ENCODE data around the gene SAYSD1. TPM values are rescaled to one million over a fixed set of nuclear protein-coding genes. Genes with fewer than 3 reads are reported as not detected.
A peak's percentile ranks its signal among the peaks of the same experiment; 100 is the strongest.

The SAYSD1 gene
- total RNA-seq, 3 donors from 2014 or later (not counting 1 experiment from before 2014, with no cell fraction given): 11.3 to 13.1 (median 11.5) TPM

DNA sequence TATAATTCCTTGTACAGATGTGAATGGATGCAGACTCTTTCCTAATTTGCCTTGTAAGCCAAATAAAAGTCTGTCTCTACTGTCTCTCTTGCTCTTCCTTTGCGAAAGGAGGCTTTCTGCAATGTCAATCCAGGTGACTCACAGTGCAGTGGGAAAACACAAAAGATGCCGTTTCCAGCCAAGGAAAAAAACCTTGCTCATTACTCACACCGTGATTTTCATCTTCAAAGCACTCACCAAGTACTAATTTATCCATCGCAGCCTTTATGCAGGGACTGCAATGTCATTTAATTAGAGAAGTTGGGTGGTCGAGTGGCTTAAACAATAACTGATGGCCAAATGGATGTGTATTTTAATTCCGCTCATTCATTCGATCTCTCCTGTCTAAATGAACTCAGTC is 23.8 kb downstream of the SAYSD1 start:
- H3K27ac ChIP-seq (ENCODE audit: low read length): no peak overlapping the region
- Mint-ChIP-seq H3K27ac (no peak overlapping the region), H3K4me3 (no peak overlapping the region), H3K27me3 (ENCODE audit: low read depth in 2 of 2) (peaks cover 9 to 27% of the 10 kb centered on the region in 2 donors), H3K36me3 (peaks cover 9% of the 10 kb centered on the region), H3K9me3 (no peaks in the 10 kb centered on the region), H3K4me1 (peaks cover 9 to 14% of the 10 kb centered on the region in 2 donors)
- peaks cover 5% of the 10 kb centered on the region for H3K4me1 ChIP-seq (ENCODE audit: control insufficient read depth, insufficient read depth, low read length)
- no peaks in the 10 kb centered on the region for H3K36me3 ChIP-seq (ENCODE audit: control insufficient read depth, insufficient read depth, low read length)
- no peak overlapping the region for H3K4me3 ChIP-seq (ENCODE audit: low read length)
- H3K27me3 ChIP-seq (ENCODE audit: control insufficient read depth, insufficient read depth, low read length): peaks cover 6% of the 10 kb centered on the region
- WGBS (ENCODE audit: insufficient coverage): 84% methylated on average over 5 of the region's 7 CpGs
- DNase-seq: no peak
- H3K9me3 ChIP-seq (ENCODE audit: control insufficient read depth, insufficient read depth, low read length): no peaks in the 10 kb centered on the region
- intact Hi-C loops (cut with micrococcal nuclease): no loop called here
- TF ChIP-seq, protein P1, sequence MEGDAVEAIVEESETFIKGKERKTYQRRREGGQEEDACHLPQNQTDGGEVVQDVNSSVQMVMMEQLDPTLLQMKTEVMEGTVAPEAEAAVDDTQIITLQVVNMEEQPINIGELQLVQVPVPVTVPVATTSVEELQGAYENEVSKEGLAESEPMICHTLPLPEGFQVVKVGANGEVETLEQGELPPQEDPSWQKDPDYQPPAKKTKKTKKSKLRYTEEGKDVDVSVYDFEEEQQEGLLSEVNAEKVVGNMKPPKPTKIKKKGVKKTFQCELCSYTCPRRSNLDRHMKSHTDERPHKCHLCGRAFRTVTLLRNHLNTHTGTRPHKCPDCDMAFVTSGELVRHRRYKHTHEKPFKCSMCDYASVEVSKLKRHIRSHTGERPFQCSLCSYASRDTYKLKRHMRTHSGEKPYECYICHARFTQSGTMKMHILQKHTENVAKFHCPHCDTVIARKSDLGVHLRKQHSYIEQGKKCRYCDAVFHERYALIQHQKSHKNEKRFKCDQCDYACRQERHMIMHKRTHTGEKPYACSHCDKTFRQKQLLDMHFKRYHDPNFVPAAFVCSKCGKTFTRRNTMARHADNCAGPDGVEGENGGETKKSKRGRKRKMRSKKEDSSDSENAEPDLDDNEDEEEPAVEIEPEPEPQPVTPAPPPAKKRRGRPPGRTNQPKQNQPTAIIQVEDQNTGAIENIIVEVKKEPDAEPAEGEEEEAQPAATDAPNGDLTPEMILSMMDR (IDR thresholded peaks at IDR 0.05): no peak
- ATAC-seq: no peak

DNA sequence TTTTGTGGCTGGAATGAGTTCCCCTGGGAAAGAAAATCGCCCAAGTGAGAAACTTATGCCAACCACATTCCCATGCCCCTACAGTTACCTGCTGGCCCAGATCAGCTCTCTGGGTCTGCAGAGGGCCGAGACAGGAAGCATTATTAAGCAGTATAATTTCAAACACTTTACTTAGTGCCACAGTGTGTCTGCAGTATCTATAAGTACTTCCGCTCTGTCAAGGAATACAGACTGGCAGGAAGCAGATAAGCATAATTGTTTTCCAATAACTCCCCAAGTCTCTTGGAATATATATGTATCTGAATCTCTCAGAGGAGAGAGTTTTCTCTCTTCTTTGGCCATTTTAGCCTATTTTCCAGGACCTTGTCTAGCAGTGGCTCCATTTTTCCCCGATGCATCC is 24.9 kb downstream of the SAYSD1 start:
- 5% methylated on average over 4 of the region's 4 CpGs for WGBS (ENCODE audit: insufficient coverage)

DNA sequence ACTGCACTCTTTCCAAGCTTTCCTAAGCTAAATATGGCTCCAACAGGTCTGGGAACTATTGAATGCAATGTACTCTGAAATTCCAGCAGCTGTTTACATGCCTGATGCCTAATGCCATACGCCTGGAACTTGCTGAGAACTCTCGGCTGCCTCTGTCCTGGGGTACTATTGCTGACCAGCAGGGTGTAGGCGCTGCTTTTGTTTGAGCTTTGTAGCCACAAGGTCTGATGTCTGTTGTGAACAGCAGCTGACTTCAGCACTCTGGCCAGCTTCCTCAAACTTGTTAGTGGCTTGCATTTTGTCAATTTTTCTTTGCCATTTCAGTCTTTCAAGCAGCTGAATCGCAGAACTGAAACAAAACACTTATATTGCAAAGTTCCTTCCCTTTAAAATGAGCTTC is 26.7 kb downstream of the SAYSD1 start:
- Mint-ChIP-seq H3K9me3 (no peaks in the 10 kb centered on the region), H3K27ac (no peak overlapping the region), H3K27me3 (ENCODE audit: low read depth in 2 of 2) (peaks cover 9 to 27% of the 10 kb centered on the region in 2 donors), H3K4me1 (peaks cover 17 to 19% of the 10 kb centered on the region in 2 donors), H3K36me3 (peaks cover 9% of the 10 kb centered on the region), H3K4me3 (no peak overlapping the region)
- peaks cover 6% of the 10 kb centered on the region for H3K27me3 ChIP-seq (ENCODE audit: control insufficient read depth, insufficient read depth, low read length)
- H3K9me3 ChIP-seq (ENCODE audit: control insufficient read depth, insufficient read depth, low read length): no peaks in the 10 kb centered on the region
- WGBS (ENCODE audit: insufficient coverage): 12% methylated on average over 4 of the region's 4 CpGs
- peaks cover 10% of the 10 kb centered on the region for H3K4me1 ChIP-seq (ENCODE audit: control insufficient read depth, insufficient read depth, low read length)
- ATAC-seq (peak; percentile 53 to 60 (median 55)), DNase-seq (peak in 1 of 2 donors; percentile 42)
- intact Hi-C loops (cut with micrococcal nuclease): no loop called here
- H3K36me3 ChIP-seq (ENCODE audit: control insufficient read depth, insufficient read depth, low read length): no peaks in the 10 kb centered on the region
- no peak overlapping the region for H3K4me3 ChIP-seq (ENCODE audit: low read length)
- TF ChIP-seq, protein P1 (IDR thresholded peaks at IDR 0.05): no peak
- H3K27ac ChIP-seq (ENCODE audit: low read length): no peak overlapping the region

More for the DNA sequence above, 24.9 kb downstream of the SAYSD1 start:
- no peak overlapping the region for H3K4me3 ChIP-seq (ENCODE audit: low read length)
- H3K36me3 Mint-ChIP-seq: peaks cover 9% of the 10 kb centered on the region
- TF ChIP-seq, protein P1 (IDR thresholded peaks at IDR 0.05): no peak
- H3K36me3 ChIP-seq (ENCODE audit: control insufficient read depth, insufficient read depth, low read length): no peaks in the 10 kb centered on the region
- H3K4me1 ChIP-seq (ENCODE audit: control insufficient read depth, insufficient read depth, low read length): peaks cover 10% of the 10 kb centered on the region
- no peaks in the 10 kb centered on the region for H3K9me3 Mint-ChIP-seq
- DNase-seq (no peak), ATAC-seq (peak in 1 of 3 donors; percentile 30)
- no peak overlapping the region for H3K27ac Mint-ChIP-seq
- peaks cover 9 to 27% of the 10 kb centered on the region in 2 donors for H3K27me3 Mint-ChIP-seq (ENCODE audit: low read depth in 2 of 2)
- H3K9me3 ChIP-seq (ENCODE audit: control insufficient read depth, insufficient read depth, low read length): no peaks in the 10 kb centered on the region
- H3K27ac ChIP-seq (ENCODE audit: low read length): no peak overlapping the region
- H3K4me3 Mint-ChIP-seq: no peak overlapping the region
- peaks cover 17 to 19% of the 10 kb centered on the region in 2 donors for H3K4me1 Mint-ChIP-seq
- peaks cover 6% of the 10 kb centered on the region for H3K27me3 ChIP-seq (ENCODE audit: control insufficient read depth, insufficient read depth, low read length)
- intact Hi-C loops (cut with micrococcal nuclease): no loop called here

DNA sequence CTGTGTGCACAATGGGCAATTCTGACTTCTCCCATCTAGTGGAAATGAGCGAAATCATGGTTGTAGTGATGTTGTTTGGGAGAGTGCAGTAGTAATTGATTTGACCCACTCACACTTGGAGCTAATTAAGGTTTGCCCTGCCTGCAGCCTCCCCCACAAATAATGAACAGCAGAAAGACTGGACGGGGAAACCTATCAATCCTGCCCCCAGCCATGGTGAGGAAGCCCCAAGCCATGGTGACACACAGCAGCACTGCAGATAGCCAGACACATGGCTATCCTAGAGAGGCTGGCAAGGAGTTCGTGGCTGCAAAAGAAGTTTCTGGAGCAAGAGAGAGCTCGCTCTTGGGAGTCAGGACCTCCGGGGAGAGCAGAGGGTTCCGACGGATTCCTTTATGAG is 27.8 kb downstream of the SAYSD1 start:
- H3K36me3 Mint-ChIP-seq: peaks cover 9% of the 10 kb centered on the region
- ATAC-seq (no peak), DNase-seq (no peak)
- H3K4me3 Mint-ChIP-seq: no peak overlapping the region
- intact Hi-C loops (cut with micrococcal nuclease): no loop called here
- Histone ChIP-seq H3K27ac (ENCODE audit: low read length) (no peak overlapping the region), H3K4me3 (ENCODE audit: low read length) (no peak overlapping the region), H3K27me3 (ENCODE audit: control insufficient read depth, insufficient read depth, low read length) (peaks cover 6% of the 10 kb centered on the region), H3K9me3 (ENCODE audit: control insufficient read depth, insufficient read depth, low read length) (no peaks in the 10 kb centered on the region), H3K4me1 (ENCODE audit: control insufficient read depth, insufficient read depth, low read length) (peaks cover 10% of the 10 kb centered on the region), H3K36me3 (ENCODE audit: control insufficient read depth, insufficient read depth, low read length) (no peaks in the 10 kb centered on the region)
- WGBS (ENCODE audit: insufficient coverage): 75% methylated on average over 6 of the region's 7 CpGs
- H3K27me3 Mint-ChIP-seq (ENCODE audit: low read depth in 2 of 2): peaks cover 6 to 27% of the 10 kb centered on the region in 2 donors
- H3K9me3 Mint-ChIP-seq: no peaks in the 10 kb centered on the region
- TF ChIP-seq, protein P1 (IDR thresholded peaks at IDR 0.05): no peak
- H3K4me1 Mint-ChIP-seq: peaks cover 17 to 19% of the 10 kb centered on the region in 2 donors
- no peak overlapping the region for H3K27ac Mint-ChIP-seq

Measured in natural killer cell (primary cell).